GM12878 (cell line): ENCODE measurements around the gene LMF1. TPM values are rescaled to one million over a fixed set of nuclear protein-coding genes. Genes with fewer than 3 reads are reported as not detected.

Source experiments
- ATAC-seq: fragments of 200-7000 bp; cut with Tn5 transposase; 3 replicates; pipeline ENCODE4 v1.9.1; 2020; ENCODE audit warnings: mild to moderate bottlenecking, moderate library complexity
- BruUV-seq: library from RNA; stranded (reverse); fragments of 400-500 nt; replicated peaks from 2 replicates; lab custom pipeline; 2021; lab: Mats Ljungman, UMichigan
- CTCF ChIA-PET: fragments of 300-600 bp; sonication (Branson Sonifier 250); formaldehyde crosslinking; extraction: SDS; loops from one replicate; lab custom pipeline; 2021; ENCODE audit warnings: inconsistent platforms; lab: Yijun Ruan, JAX
- POLR2A ChIA-PET: fragments of 350-600 bp; formaldehyde crosslinking; extraction: SDS; loops from one replicate; lab custom pipeline; 2021; ENCODE audit warnings: inconsistent platforms; lab: Charles Lee
- RAD21 ChIA-PET: fragments of 300-600 bp; sonication (Branson Sonifier 250); formaldehyde crosslinking; loops from one replicate; lab custom pipeline; 2023; ENCODE audit warnings: antibody characterized with exemption; ENCODE audit not compliant: unreplicated experiment; lab: Charles Lee
- SMC1A ChIA-PET: fragments of 300-600 bp; sonication (Branson Sonifier 250); formaldehyde crosslinking; loops from one replicate; lab custom pipeline; 2023; ENCODE audit not compliant: unreplicated experiment, uncharacterized antibody; lab: Charles Lee
- DNase-seq: peaks from one replicate; pipeline ENCODE4 v3.0.0-alpha.2; 2011; ENCODE audit warnings: low read depth, low spot score
- FAIRE-seq: peaks from 3 replicates; lab custom pipeline; 2011; peaks lifted over from hg19 to GRCh38; lab: Jason Lieb, UNC
- H2AFZ ChIP-seq: 2 replicates; pipeline ENCODE4 v1.6.0; 2011; ENCODE audit warnings: low read depth, low read length, control low read depth; ENCODE audit not compliant: control insufficient read depth
- H3K27ac ChIP-seq: 2 replicates; pipeline ENCODE4 v1.5.1; 2011; ENCODE audit warnings: control low read depth; ENCODE audit not compliant: control insufficient read depth, insufficient read depth
- H3K27me3 ChIP-seq, 2 experiments: replicated peaks in 1 of 2; 2 replicates each; pipeline versions ENCODE4 v1.6.0 to v1.6.1; 2011; ENCODE audit warnings: low read length in 1 of 2; ENCODE audit not compliant: control insufficient read depth in 2 of 2, insufficient read depth in 2 of 2
- H3K36me3 ChIP-seq, 2 experiments: 2 replicates each; pipeline ENCODE4 v1.5.1; 2011; ENCODE audit warnings: low read length in 1 of 2; ENCODE audit not compliant: control insufficient read depth in 2 of 2, insufficient read depth in 2 of 2
- H3K4me1 ChIP-seq: 2 replicates; pipeline ENCODE4 v1.6.1; 2011; ENCODE audit warnings: mild to moderate bottlenecking, low read length, moderate library complexity, mixed read lengths; ENCODE audit not compliant: control insufficient read depth, insufficient read depth
- H3K4me2 ChIP-seq: 2 replicates; pipeline ENCODE4 v1.6.0; 2011; ENCODE audit warnings: control low read depth; ENCODE audit not compliant: control insufficient read depth, insufficient read depth
- H3K4me3 ChIP-seq: fragments of 200-600 bp; sonication (generic); 2 replicates; pipeline ENCODE4 v1.5.1; 2016
- H3K79me2 ChIP-seq: 2 replicates; pipeline ENCODE4 v1.6.0; 2011; ENCODE audit warnings: low read length; ENCODE audit not compliant: control insufficient read depth, insufficient read depth
- H3K9ac ChIP-seq: 2 replicates; pipeline ENCODE4 v1.8.0; 2011; ENCODE audit warnings: low read length, control low read depth, mixed read lengths; ENCODE audit not compliant: control insufficient read depth, insufficient read depth
- H3K9me3 ChIP-seq: replicated peaks from 3 replicates; pipeline ENCODE4 v1.5.1; 2011; ENCODE audit warnings: mild to moderate bottlenecking, low read length; ENCODE audit not compliant: control insufficient read depth, insufficient read depth
- H4K20me1 ChIP-seq: 2 replicates; pipeline ENCODE4 v1.6.0; 2011; ENCODE audit not compliant: control insufficient read depth, insufficient read depth
- BCL3 ChIP-seq: IDR thresholded peaks from 2 replicates; pipeline ENCODE4 v1.6.1; 2011; ENCODE audit warnings: borderline replicate concordance, low read depth, mild to moderate bottlenecking, moderate library complexity, low read length; ENCODE audit not compliant: insufficient read depth, poor library complexity, severe bottlenecking
- JUNB ChIP-seq: IDR thresholded peaks from 2 replicates; pipeline ENCODE4 v1.6.1; 2016; ENCODE audit warnings: antibody characterized with exemption, mild to moderate bottlenecking
- KLF5 ChIP-seq: fragments of 450-650 bp; IDR thresholded peaks from 2 replicates; pipeline ENCODE4 v1.6.1; 2014; ENCODE audit warnings: mild to moderate bottlenecking; ENCODE audit not compliant: partially characterized antibody
- SIN3A ChIP-seq: IDR thresholded peaks from 2 replicates; pipeline ENCODE4 v1.6.1; 2012; ENCODE audit warnings: low read depth, low read length, improper control_type of control experiment
- SMC3 ChIP-seq: IDR thresholded peaks from 2 replicates; pipeline ENCODE4 v1.6.1; 2011; ENCODE audit warnings: low read length, improper control_type of control experiment, borderline replicate concordance
- SREBF1 ChIP-seq: IDR thresholded peaks from 2 replicates; pipeline ENCODE4 v1.6.1; 2012; ENCODE audit warnings: mild to moderate bottlenecking, low read length
- ZZZ3 ChIP-seq: IDR thresholded peaks from 2 replicates; pipeline ENCODE4 v1.6.1; 2011; ENCODE audit warnings: low read depth; ENCODE audit not compliant: control insufficient read depth, insufficient read length
- WGBS: methylation state at CpG from one replicate; pipeline ENCODE4 v1.1.6; 2016; ENCODE audit warnings: low lambda C conversion rate; ENCODE audit not compliant: insufficient replicate concordance, insufficient coverage; ENCODE audit errors: missing lambda C conversion rate; 5-methylcytosine and 5-hydroxymethylcytosine counted together
- in situ Hi-C: fragments of 300-500 bp; cut with MboI; formaldehyde crosslinking; loops from 9 replicates; pipeline ENCODE4 v1.14.3; 2018; ENCODE audit warnings: mixed read lengths
- intact Hi-C: fragments of 100-400 bp; cut with micrococcal nuclease; formaldehyde crosslinking; loops from one replicate; pipeline ENCODE4 v1.14.2; 2022; ENCODE audit not compliant: unreplicated experiment
- polyA plus RNA-seq, 11 experiments: library from polyadenylated mRNA; depleted of rRNA in 4 of 11; unstranded in 6 of 11; stranded (reverse) in 5 of 11; fragments of >200 nt; fragmentation: Nextera tagmentation in 4 of 11; fragmentation: Illumina TruSeq in 1 of 11; extraction: Ambion mirVana in 4 of 11; extraction: Trizol in 1 of 11; gene quantifications; 1 replicate in 1 of 11; 2 replicates in 10 of 11; pipeline versions ENCODE4 v1.2.1 to v1.2.3, GENCODE V29; 2011 to 2016; ENCODE audit warnings: inconsistent platforms in 2 of 11, missing spikeins in 2 of 11, low read depth in 1 of 11
- total RNA-seq, 4 experiments: library from RNA; depleted of rRNA in 3 of 4; stranded (reverse); fragments of >200 nt in 3 of 4; fragmentation: Illumina TruSeq in 1 of 4; extraction: Trizol in 1 of 4; gene quantifications; 2 replicates each; pipeline versions ENCODE4 v1.2.1 to v1.2.3, GENCODE V29; 2013 to 2021

Gene LMF1
- total and polyA plus RNA-seq, 10 of the 15 experiments (the other 5 are each of a cell fraction or from before 2014, with no cell fraction given) = 0.18 to 3.2 (median 1.4) TPM; not detected in 1

- intact Hi-C loops (no loop called here), in situ Hi-C loops (no loop called here)
- FAIRE-seq (no peak), ATAC-seq (no peak), DNase-seq (no peak)
- Histone ChIP-seq H3K4me1 (no peaks in the 10 kb centered on the region), H3K4me3 (no peak overlapping the region), H4K20me1 (no peaks in the 10 kb centered on the region), H3K27ac (no peak overlapping the region), H3K9ac (no peak overlapping the region), H2AFZ (no peak overlapping the region), H3K4me2 (no peak overlapping the region), H3K79me2 (no peaks in the 10 kb centered on the region), H3K9me3 (no peaks in the 10 kb centered on the region), H3K27me3 (peaks cover 0 to 7% of the 10 kb centered on the region in 2 experiments; a peak in 2 of 4 replicates), H3K36me3 (no peaks in the 10 kb centered on the region)
- ChIA-PET POLR2A (no interaction called here), RAD21 (no interaction called here), SMC1A (no interaction called here), CTCF (no interaction called here)
- no peak for TF ChIP-seq JUNB
- no peak for TF ChIP-seq BCL3
- no peak for TF ChIP-seq SMC3
- no peak for TF ChIP-seq ZZZ3
- TF ChIP-seq KLF5 = no peak
- no peak for TF ChIP-seq SREBF1
- TF ChIP-seq SIN3A = no peak
- 71% methylated on average over 59 of the region's 59 CpGs for WGBS
- no TSS peak for BruUV-seq
These were observed 12.6 kb upstream of the LMF1 start for GRCh38 chr16:983044-984030.
